ENCODE data around the gene SHTN1.

Gene SHTN1

GRCh38 chr10:116919706-116920105, 85.3 kb downstream of the SHTN1 start:
- no peak overlapping the region for H3K4me3 ChIP-seq (ENCODE audit: low read depth, low read length)

GRCh38 chr10:116919164-116919563, 85.8 kb downstream of the SHTN1 start:
- no peak overlapping the region for H3K4me3 ChIP-seq (ENCODE audit: low read depth, low read length)

GRCh38 chr10:116918583-116918982, 86.4 kb downstream of the SHTN1 start:
- H3K4me3 ChIP-seq (ENCODE audit: low read depth, low read length): no peak overlapping the region

GRCh38 chr10:116917481-116917880, 87.5 kb downstream of the SHTN1 start:
- H3K4me3 ChIP-seq (ENCODE audit: low read depth, low read length): no peak overlapping the region

- H3K4me3 ChIP-seq (ENCODE audit: low read depth, low read length): no peak overlapping the region
These were observed 89.6 kb downstream of the SHTN1 start for GRCh38 chr10:116915340-116915739.

- H3K4me3 ChIP-seq (ENCODE audit: low read depth, low read length): no peak overlapping the region
These were observed 91.3 kb downstream of the SHTN1 start for GRCh38 chr10:116913695-116914094.

GRCh38 chr10:116912162-116912561, 92.8 kb downstream of the SHTN1 start:
- H3K4me3 ChIP-seq (ENCODE audit: low read depth, low read length): no peak overlapping the region

GRCh38 chr10:116910910-116911309, 94.1 kb downstream of the SHTN1 start:
- no peak overlapping the region for H3K4me3 ChIP-seq (ENCODE audit: low read depth, low read length)

- H3K4me3 ChIP-seq (ENCODE audit: low read depth, low read length): no peak overlapping the region
These were observed 95.7 kb downstream of the SHTN1 start for GRCh38 chr10:116909307-116909706.

- H3K4me3 ChIP-seq (ENCODE audit: low read depth, low read length): no peak overlapping the region
These were observed 97.6 kb downstream of the SHTN1 start for GRCh38 chr10:116907245-116907987.

- H3K4me3 ChIP-seq (ENCODE audit: low read depth, low read length): no peak overlapping the region
These were observed 99.2 kb downstream of the SHTN1 start for GRCh38 chr10:116905845-116906210.

GRCh38 chr10:116899626-116900025, 105.4 kb downstream of the SHTN1 start:
- H3K4me3 ChIP-seq (ENCODE audit: low read depth, low read length): no peak overlapping the region

- no peak overlapping the region for H3K4me3 ChIP-seq (ENCODE audit: low read depth, low read length)
These were observed 111.3 kb downstream of the SHTN1 start for GRCh38 chr10:116893686-116894037.

- no peak overlapping the region for H3K4me3 ChIP-seq (ENCODE audit: low read depth, low read length)
These were observed 111.9 kb downstream of the SHTN1 start for GRCh38 chr10:116892907-116893685.

GRCh38 chr10:116891208-116891607, 113.8 kb downstream of the SHTN1 start:
- H3K4me3 ChIP-seq (ENCODE audit: low read depth, low read length): no peak overlapping the region

GRCh38 chr10:116889066-116889465, 115.9 kb downstream of the SHTN1 start:
- H3K4me3 ChIP-seq (ENCODE audit: low read depth, low read length): no peak overlapping the region

GRCh38 chr10:116888380-116889055, 116.5 kb downstream of the SHTN1 start:
- no peak overlapping the region for H3K4me3 ChIP-seq (ENCODE audit: low read depth, low read length)

GRCh38 chr10:116886772-116887171, 118.2 kb downstream of the SHTN1 start:
- H3K4me3 ChIP-seq (ENCODE audit: low read depth, low read length): no peak overlapping the region

GRCh38 chr10:116882639-116883038, 122.3 kb downstream of the SHTN1 start:
- no peak overlapping the region for H3K4me3 ChIP-seq (ENCODE audit: low read depth, low read length)

GRCh38 chr10:116880716-116881482, 124.1 kb downstream of the SHTN1 start:
- no peak overlapping the region for H3K4me3 ChIP-seq (ENCODE audit: low read depth, low read length)

GRCh38 chr10:116879817-116880216, 125.2 kb downstream of the SHTN1 start:
- no peak overlapping the region for H3K4me3 ChIP-seq (ENCODE audit: low read depth, low read length)
